Stomach (tissue), 9 donors: Measurements from ENCODE around the gene AFTPH. TPM values are rescaled to one million over a fixed set of nuclear protein-coding genes. Genes with fewer than 3 reads are reported as not detected.
"Not testable (repeated sequence)": the region's sequence is repeated elsewhere in the genome, so short reads cannot be mapped to it uniquely, and the experiment has no call there.

Source experiments
- DNase-seq, 2 donors: peaks; one replicate each; pipeline versions ENCODE4 v3.0.0 to v3.0.0-alpha.2; 2013 to 2019
- H3K27ac ChIP-seq, 5 donors: fragments of 200-600 bp in 4 of 5; sonication (generic) in 4 of 5; one replicate each; pipeline ENCODE4 v1.5.1; 2013 to 2019; ENCODE audit warnings: mild to moderate bottlenecking in 1 of 5, moderate library complexity in 1 of 5
- H3K27me3 ChIP-seq, 3 donors: fragments of 200-600 bp; sonication (generic); one replicate each; pipeline ENCODE4 v1.5.1; 2017 to 2019; ENCODE audit warnings: mixed run types in 1 of 3
- H3K36me3 ChIP-seq, 4 donors: fragments of 200-600 bp; sonication (generic); 1 replicate in 3 of 4; 2 replicates in 1 of 4; pipeline ENCODE4 v1.5.1; 2016 to 2019
- H3K4me1 ChIP-seq, 4 donors: fragments of 200-600 bp; sonication (generic); one replicate each; pipeline ENCODE4 v1.5.1; 2016 to 2019
- H3K4me3 ChIP-seq, 4 donors: fragments of 200-600 bp; sonication (generic) in 3 of 4; one replicate each; pipeline ENCODE4 v1.5.1; 2016 to 2019; ENCODE audit warnings: mild to moderate bottlenecking in 1 of 4
- H3K9me3 ChIP-seq, 4 donors: fragments of 200-600 bp; sonication (generic); one replicate each; pipeline ENCODE4 v1.5.1; 2016 to 2019
- CTCF ChIP-seq, 7 experiments: fragments of 450-650 bp in 4 of 7; fragments of 200-600 bp in 3 of 7; sonication (generic) in 3 of 7; IDR thresholded peaks; one replicate each; pipeline ENCODE4 v1.5.1; 2016 to 2019; ENCODE audit warnings: antibody characterized with exemption in 7 of 7, control low read depth in 2 of 7, mild to moderate bottlenecking in 1 of 7
- EP300 ChIP-seq: sonication (generic); formaldehyde crosslinking; IDR thresholded peaks from one replicate; pipeline ENCODE4 v1.6.1; 2017; ENCODE audit warnings: antibody characterized with exemption
- POLR2A ChIP-seq, 4 donors: fragments of 450-650 bp; IDR thresholded peaks; one replicate each; pipeline ENCODE4 v1.6.1; 2016; ENCODE audit warnings: antibody characterized with exemption in 4 of 4, control low read depth in 2 of 4, mild to moderate bottlenecking in 1 of 4, moderate library complexity in 1 of 4
- POLR2AphosphoS5 ChIP-seq, 3 donors: sonication (generic); formaldehyde crosslinking; IDR thresholded peaks; one replicate each; pipeline ENCODE4 v1.6.1; 2016; ENCODE audit warnings: antibody characterized with exemption in 3 of 3
- WGBS, 5 donors: extraction: QIAGEN DNeasy Blood & Tissue Kit in 3 of 5; methylation state at CpG; one replicate each; pipeline versions ENCODE4 v1.1.5 to v1.1.7; 2013 to 2018; 5-methylcytosine and 5-hydroxymethylcytosine counted together
- intact Hi-C: fragments of 100-400 bp; cut with DNase I; formaldehyde crosslinking; loops from one replicate; pipeline ENCODE4 v1.15.1; 2023; ENCODE audit warnings: low total_unique reads
- polyA plus RNA-seq, 3 donors: library from polyadenylated mRNA; stranded (reverse); fragments of 200-250 nt; gene quantifications; one replicate each; pipeline ENCODE4 v1.2.3, GENCODE V29; 2013
- total RNA-seq, 5 donors: library from RNA; depleted of rRNA; stranded (reverse); fragments of >200 nt; gene quantifications; one replicate each; pipeline versions ENCODE4 v1.1.0 to v1.2.3, GENCODE V29; 2014 to 2016
- donor health status: healthy with polysubstance abuse.
- donor health status: Bipolar disorder and iron deficiency.
- donor health status: healthy.

AFTPH gene
- total and polyA plus RNA-seq, 8 donors = 19.8 to 93.6 (median 38.9) TPM

- Histone ChIP-seq H3K36me3 (no peaks in the 10 kb centered on the region), H3K4me3 (no peak overlapping the region), H3K27me3 (no peaks in the 10 kb centered on the region), H3K9me3 (no peaks in the 10 kb centered on the region), H3K4me1 (peaks cover 0 to 2% (median under 1%) of the 10 kb centered on the region in 4 donors), H3K27ac (no peak overlapping the region)
- no peak for TF ChIP-seq POLR2AphosphoS5 (IDR thresholded peaks at IDR 0.05)
- intact Hi-C loops = no loop called here
- DNase-seq = no peak
Measured at GRCh38 chr2:64517511-64517884, 6.6 kb upstream of the AFTPH start.

- TF ChIP-seq POLR2AphosphoS5 (IDR thresholded peaks at IDR 0.05) (peak in 1 of 3 donors; percentile 41), POLR2A (IDR thresholded peaks at IDR 0.05) (no peak), EP300 (no peak), CTCF (IDR thresholded peaks at IDR 0.05) (peak in 5 of 7 experiments; percentile 75 to 92 (median 82))
- peaks cover 3 to 46% (median 31%) of the 10 kb centered on the region in 4 donors for H3K4me1 ChIP-seq
- peak; percentile 69 to 94 for DNase-seq
- H3K27ac ChIP-seq = peak overlapping the region; percentile 55 to 99 (median 97)
- H3K27me3 ChIP-seq = no peaks in the 10 kb centered on the region
- H3K9me3 ChIP-seq = no peaks in the 10 kb centered on the region
- H3K36me3 ChIP-seq = no peaks in the 10 kb centered on the region
- intact Hi-C loops = no loop called here
- WGBS, 5 donors = 0 to 1% (median 1%) methylated on average over 16 of the region's 16 CpGs
- H3K4me3 ChIP-seq = peak overlapping the region; percentile 65 to 97 (median 92)
Measured at GRCh38 chr2:64522843-64523428, 1.2 kb upstream of the AFTPH start.

- TF ChIP-seq CTCF (IDR thresholded peaks at IDR 0.05) (no peak), POLR2AphosphoS5 (IDR thresholded peaks at IDR 0.05) (peak in 1 of 3 donors; percentile 3)
- intact Hi-C loops = no loop called here
- DNase-seq = peak; percentile 44 to 73
Measured at GRCh38 chr2:64524604-64525316, 632 bp downstream of the AFTPH start.

GRCh38 chr2:64525317-64525613, 1.1 kb downstream of the AFTPH start:
- peaks cover 0 to 4% (median 0%) of the 10 kb centered on the region in 4 donors for H3K36me3 ChIP-seq
- H3K27ac ChIP-seq = peak overlapping the region; percentile 93 to 99 (median 98)
- 2 to 7% (median 3%) methylated on average over 4 of the region's 4 CpGs for WGBS, 5 donors
- peak in 1 of 2 donors; percentile 59 for DNase-seq
- intact Hi-C loops = no loop called here
- TF ChIP-seq POLR2AphosphoS5 (IDR thresholded peaks at IDR 0.05) = no peak
- H3K27me3 ChIP-seq = no peaks in the 10 kb centered on the region
- H3K4me1 ChIP-seq = peaks cover 3 to 55% (median 37%) of the 10 kb centered on the region in 4 donors
- H3K9me3 ChIP-seq = no peaks in the 10 kb centered on the region
- peak overlapping the region; percentile 65 to 97 (median 92) for H3K4me3 ChIP-seq

More at GRCh38 chr2:64524604-64525316, 632 bp downstream of the AFTPH start:
- Histone ChIP-seq H3K27ac (peak overlapping the region; percentile 93 to 99 (median 98)), H3K27me3 (no peaks in the 10 kb centered on the region), H3K9me3 (no peaks in the 10 kb centered on the region), H3K36me3 (peaks cover 0 to 3% (median 0%) of the 10 kb centered on the region in 4 donors), H3K4me3 (peak overlapping the region; percentile 65 to 97 (median 92)), H3K4me1 (peaks cover 3 to 55% (median 37%) of the 10 kb centered on the region in 4 donors)
- WGBS, 5 donors = 0 to 1% (median 0%) methylated on average over 21 to 48 of the region's 48 CpGs

GRCh38 chr2:64526034-64526433, 1.9 kb downstream of the AFTPH start:
- intact Hi-C loops = no loop called here
- DNase-seq = no peak
- H3K36me3 ChIP-seq = peaks cover 0 to 4% (median 0%) of the 10 kb centered on the region in 4 donors
- H3K9me3 ChIP-seq = no peaks in the 10 kb centered on the region
- 22 to 39% (median 31%) methylated on average over 3 of the region's 3 CpGs for WGBS, 5 donors
- peak overlapping the region in 2 of 5 donors; percentile 93 to 98 for H3K27ac ChIP-seq
- TF ChIP-seq CTCF (IDR thresholded peaks at IDR 0.05) (no peak), POLR2AphosphoS5 (IDR thresholded peaks at IDR 0.05) (no peak), POLR2A (IDR thresholded peaks at IDR 0.05) (no peak), EP300 (no peak)
- no peaks in the 10 kb centered on the region for H3K27me3 ChIP-seq
- H3K4me3 ChIP-seq = peak overlapping the region; percentile 65 to 97 (median 92)
- H3K4me1 ChIP-seq = peaks cover 3 to 62% (median 37%) of the 10 kb centered on the region in 4 donors

- DNase-seq, H3K27ac ChIP-seq, intact Hi-C loops, H3K9me3 ChIP-seq, H3K4me3 ChIP-seq, H3K27me3 ChIP-seq, H3K36me3 ChIP-seq: not testable (repeated sequence)
- WGBS, 5 donors = 91 to 100% (median 96%) methylated on average over 2 of the region's 2 CpGs
- H3K4me1 ChIP-seq = peaks cover 0 to 82% (median 35%) of the 10 kb centered on the region in 4 donors
Measured at GRCh38 chr2:64530946-64531345, 6.8 kb downstream of the AFTPH start.
